CD4-positive, alpha-beta T cell (primary cell): ENCODE data around the gene PAX4. TPM values are rescaled to one million over a fixed set of nuclear protein-coding genes. Genes with fewer than 3 reads are reported as not detected.

Experiments used
- ATAC-seq: fragments of 200-7000 bp; cut with Tn5 transposase; one replicate; pipeline ENCODE4 v1.10.0; 2022; ENCODE audit warnings: mild to moderate bottlenecking; ENCODE audit not compliant: poor library complexity
- CTCF ChIA-PET: fragments of 350-600 bp; sonication (Branson Sonifier 250); formaldehyde crosslinking; loops from one replicate; lab custom pipeline; 2021; ENCODE audit warnings: antibody characterized with exemption, inconsistent platforms; lab: Charles Lee
- POLR2A ChIA-PET: fragments of 350-600 bp; sonication (Branson Sonifier 250); formaldehyde crosslinking; loops from one replicate; lab custom pipeline; 2021; ENCODE audit warnings: antibody characterized with exemption, inconsistent platforms; lab: Charles Lee
- DNase-seq, 14 experiments: peaks; one replicate each; pipeline ENCODE4 v3.0.0-alpha.2; 2013 to 2020; ENCODE audit warnings: mixed read lengths in 2 of 14
- H3K27ac ChIP-seq, 2 donors: one replicate each; pipeline versions ENCODE4 v1.5.1 to v1.7.0; 2013; ENCODE audit warnings: low read length in 2 of 2, low read depth in 1 of 2, mild to moderate bottlenecking in 1 of 2
- H3K27me3 ChIP-seq, 2 experiments: 1 replicate in 1 of 2; 2 replicates in 1 of 2; pipeline versions ENCODE4 v1.6.1 to v1.7.0; 2013; ENCODE audit warnings: low read length in 2 of 2, control low read depth in 1 of 2, mild to moderate bottlenecking in 1 of 2, moderate library complexity in 1 of 2; ENCODE audit not compliant: insufficient read depth in 2 of 2, control insufficient read depth in 1 of 2
- H3K36me3 ChIP-seq: one replicate; pipeline ENCODE4 v1.6.1; 2013; ENCODE audit warnings: low read length, control low read depth; ENCODE audit not compliant: insufficient read depth
- H3K4me1 ChIP-seq: one replicate; pipeline ENCODE4 v1.6.1; 2013; ENCODE audit warnings: low read length, control low read depth; ENCODE audit not compliant: insufficient read depth
- H3K4me3 ChIP-seq: one replicate; pipeline ENCODE4 v1.5.1; 2013; ENCODE audit warnings: mild to moderate bottlenecking, low read length, moderate library complexity
- H3K9me3 ChIP-seq, 2 experiments: 1 replicate in 1 of 2; 2 replicates in 1 of 2; pipeline versions ENCODE4 v1.6.1 to v1.7.0; 2013; ENCODE audit warnings: low read length in 2 of 2, mild to moderate bottlenecking in 2 of 2, control low read depth in 1 of 2, moderate library complexity in 1 of 2; ENCODE audit not compliant: control insufficient read depth in 1 of 2, insufficient read depth in 1 of 2
- H3K27ac Mint-ChIP-seq: one replicate; pipeline ENCODE4 v1.8.0; 2020; ENCODE audit warnings: mixed read lengths
- H3K27me3 Mint-ChIP-seq: one replicate; pipeline ENCODE4 v1.8.0; 2021; ENCODE audit warnings: mixed read lengths
- H3K36me3 Mint-ChIP-seq: one replicate; pipeline ENCODE4 v1.8.0; 2021; ENCODE audit warnings: low read depth, mixed read lengths
- H3K4me1 Mint-ChIP-seq: one replicate; pipeline ENCODE4 v1.8.0; 2021; ENCODE audit warnings: low read depth, mixed read lengths
- H3K4me3 Mint-ChIP-seq: one replicate; pipeline ENCODE4 v1.8.0; 2020; ENCODE audit warnings: mild to moderate bottlenecking, mixed read lengths
- H3K9me3 Mint-ChIP-seq: one replicate; pipeline ENCODE4 v1.8.0; 2020; ENCODE audit warnings: mixed read lengths
- CTCF ChIP-seq: fragments of 200-600 bp; IDR thresholded peaks from one replicate; pipeline ENCODE4 v1.8.0; 2022; ENCODE audit warnings: antibody characterized with exemption, mild to moderate bottlenecking
- intact Hi-C, 2 experiments: fragments of 100-400 bp; cut with DNase I in 1 of 2; cut with micrococcal nuclease in 1 of 2; formaldehyde crosslinking; loops; one replicate each; pipeline versions ENCODE4 v1.15.1 to v1.9.0; 2023 to 2025; cut with DNase I, micrococcal nuclease
- total RNA-seq, 174 experiments: library from RNA in 2 of 174; stranded (reverse) in 2 of 174; gene quantifications; one replicate each; pipeline ENCODE4 v1.2.3 and lab custom pipeline; 2021 to 2026

The PAX4 gene
- total RNA-seq, 2 experiments from 2014 or later = not detected

- DNase-seq (no peak), ATAC-seq (no peak)
- intact Hi-C loops = loop anchor here (10.0 kb wide), 3 partner anchors 261 to 1399 kb away; partner anchors contain the start of genes CALU (in 1 of the 2), TNPO3 (in 1 of the 2) and ZNF800 (in 1 of the 2)
- ChIA-PET CTCF (no interaction called here), POLR2A (no interaction called here)
- no peaks in the 10 kb centered on the region for H3K9me3 Mint-ChIP-seq
- peaks cover 29% of the 10 kb centered on the region for H3K36me3 ChIP-seq
- H3K4me1 ChIP-seq = peaks cover 42% of the 10 kb centered on the region
- no peaks in the 10 kb centered on the region for H3K27me3 ChIP-seq
- no peak for TF ChIP-seq CTCF
- H3K36me3 Mint-ChIP-seq = peaks cover 61% of the 10 kb centered on the region
- H3K27ac ChIP-seq = no peak overlapping the region
- no peak overlapping the region for H3K4me3 ChIP-seq
- H3K27ac Mint-ChIP-seq = no peak overlapping the region
- H3K9me3 ChIP-seq = no peaks in the 10 kb centered on the region
- peak overlapping the region; percentile 22 for H3K4me3 Mint-ChIP-seq
- H3K27me3 Mint-ChIP-seq = no peaks in the 10 kb centered on the region
- H3K4me1 Mint-ChIP-seq = peaks cover 87% of the 10 kb centered on the region
Measured at GRCh38 chr7:127655720-127656119, 37.8 kb upstream of the PAX4 start.

DNA sequence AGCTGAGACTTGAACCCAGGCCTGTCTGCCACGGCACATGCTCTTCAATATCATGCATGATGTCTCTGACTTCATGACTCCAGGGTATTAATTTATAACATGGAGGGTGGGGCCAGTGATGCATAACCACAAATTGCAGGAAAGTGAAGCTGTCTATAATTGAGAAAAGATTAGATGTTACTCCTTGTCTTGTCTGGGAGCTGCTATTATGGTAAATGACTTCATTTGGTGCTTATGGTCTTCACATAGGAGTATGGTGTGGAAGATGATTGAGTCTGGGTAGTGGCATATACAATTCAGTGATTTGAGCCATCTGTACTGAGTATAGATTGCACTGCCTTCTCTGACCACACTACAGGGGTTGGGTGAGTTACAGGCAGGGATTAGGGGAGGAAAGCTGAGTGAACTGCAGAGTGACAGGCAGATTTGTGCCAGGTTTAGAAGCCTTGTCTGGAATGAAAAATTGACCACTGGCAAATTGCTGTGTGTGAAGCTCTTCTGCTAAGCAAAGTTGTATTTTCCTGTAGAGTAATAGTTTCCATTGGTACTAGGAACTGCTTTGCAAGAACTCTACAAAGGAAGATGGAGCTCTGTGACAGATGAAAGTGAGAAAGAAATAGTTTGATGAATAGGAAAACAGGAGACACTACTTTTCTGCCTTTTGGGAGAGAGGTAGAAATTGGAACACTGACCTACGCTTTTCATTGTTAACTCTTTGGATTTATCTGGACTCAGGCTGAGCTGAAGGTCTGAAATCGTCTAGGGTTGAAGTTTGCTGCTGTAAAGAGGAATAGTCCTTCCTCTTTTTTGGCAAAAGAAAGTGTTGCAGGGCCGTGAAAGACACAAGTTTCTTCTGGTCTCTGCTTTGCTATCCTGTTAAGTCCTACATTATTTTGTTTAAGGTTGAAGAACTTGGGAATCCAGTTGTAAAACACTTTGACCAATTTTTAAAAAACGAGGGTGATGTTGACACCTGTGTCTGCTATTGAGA is 36.8 kb upstream of the PAX4 start:
- intact Hi-C loops = loop anchor here (5.0 to 10.0 kb wide), 7 partner anchors 260 to 1400 kb away; partner anchors contain the start of genes ZNF800 (in 2 of the 2), ATP6V1F (in 1 of the 2), CALU (in 1 of the 2) and IMPDH1 (in 1 of the 2)

More for the DNA sequence above, 36.8 kb upstream of the PAX4 start:
- Histone ChIP-seq H3K27me3 (no peaks in the 10 kb centered on the region), H3K4me3 (no peak overlapping the region), H3K9me3 (no peaks in the 10 kb centered on the region), H3K4me1 (peaks cover 43% of the 10 kb centered on the region), H3K27ac (no peak overlapping the region), H3K36me3 (peaks cover 22% of the 10 kb centered on the region)
- ChIA-PET POLR2A (no interaction called here), CTCF (no interaction called here)
- H3K4me3 Mint-ChIP-seq = peak overlapping the region; percentile 93
- ATAC-seq (no peak), DNase-seq (no peak)
- no peak for TF ChIP-seq CTCF
- H3K36me3 Mint-ChIP-seq = peaks cover 52% of the 10 kb centered on the region
- peaks cover 79% of the 10 kb centered on the region for H3K4me1 Mint-ChIP-seq
- H3K27me3 Mint-ChIP-seq = no peaks in the 10 kb centered on the region
- H3K9me3 Mint-ChIP-seq = no peaks in the 10 kb centered on the region
- no peak overlapping the region for H3K27ac Mint-ChIP-seq
